ENCODE data around the gene AOC3. TPM values are rescaled to one million over a fixed set of nuclear protein-coding genes. Genes with fewer than 3 reads are reported as not detected.

Gene AOC3
- total and polyA plus RNA-seq, 4 donors, result 2.0 to 18.2 (median 4.7) TPM

DNA sequence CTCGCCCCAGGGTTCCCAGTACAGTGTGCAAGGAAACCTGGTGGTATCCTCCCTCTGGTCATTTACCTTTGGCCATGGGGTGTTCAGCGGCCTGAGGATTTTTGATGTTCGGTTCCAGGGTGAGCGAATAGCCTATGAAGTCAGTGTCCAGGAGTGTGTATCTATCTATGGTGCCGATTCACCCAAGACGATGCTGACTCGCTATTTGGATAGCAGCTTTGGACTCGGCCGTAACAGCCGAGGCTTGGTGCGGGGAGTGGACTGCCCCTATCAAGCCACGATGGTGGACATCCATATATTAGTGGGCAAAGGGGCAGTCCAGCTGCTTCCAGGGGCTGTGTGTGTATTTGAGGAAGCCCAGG is 5.5 kb upstream of the AOC3 start:
- H3K4me1 ChIP-seq (ENCODE audit: control insufficient read depth in 4 of 4, insufficient read depth in 4 of 4, low read length in 3 of 4), result peaks cover 0 to 21% (median 16%) of the 10 kb centered on the region in 4 donors

DNA sequence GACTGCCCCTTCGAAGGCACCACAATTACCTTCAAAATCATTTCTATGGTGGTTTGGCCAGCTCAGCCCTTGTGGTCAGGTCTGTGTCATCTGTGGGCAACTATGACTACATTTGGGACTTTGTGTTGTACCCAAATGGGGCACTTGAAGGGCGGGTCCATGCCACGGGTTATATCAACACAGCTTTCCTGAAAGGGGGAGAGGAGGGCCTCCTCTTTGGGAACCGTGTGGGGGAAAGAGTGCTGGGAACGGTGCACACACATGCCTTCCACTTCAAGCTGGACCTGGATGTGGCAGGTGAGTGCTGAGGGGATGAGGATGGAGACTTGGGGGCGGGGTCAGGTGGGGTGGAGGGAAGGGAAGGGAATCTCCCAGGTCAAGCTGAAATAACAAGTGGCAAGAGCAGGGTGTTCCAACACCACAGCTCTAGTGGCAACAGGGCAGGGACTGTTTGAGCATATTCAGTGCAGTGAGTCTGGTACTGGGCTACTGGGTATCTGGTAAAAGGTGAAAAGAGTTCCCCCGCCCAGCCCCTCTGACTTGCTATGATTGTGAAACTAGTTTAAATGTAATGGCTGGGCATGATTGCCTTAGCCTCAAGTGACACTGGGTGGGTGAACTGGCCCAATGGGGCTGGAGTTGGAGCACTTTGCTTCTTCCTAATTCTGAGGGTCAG is 4.9 kb upstream of the AOC3 start:
- H3K27me3 ChIP-seq (ENCODE audit: control insufficient read depth in 4 of 4, insufficient read depth in 4 of 4, low read length in 3 of 4), result no peaks in the 10 kb centered on the region
- H3K9ac ChIP-seq (ENCODE audit: low read depth in 1 of 2, low read length in 2 of 2), result no peak overlapping the region
- no peak for DNase-seq (ENCODE audit: low spot score)
- H3K4me1 ChIP-seq (ENCODE audit: control insufficient read depth in 4 of 4, insufficient read depth in 4 of 4, low read length in 3 of 4), result peaks cover 0 to 21% (median 16%) of the 10 kb centered on the region in 4 donors
- 82% methylated on average over 7 of the region's 7 CpGs for WGBS
- H3K9me3 ChIP-seq (ENCODE audit: control insufficient read depth in 4 of 4, low read length in 3 of 4), result no peaks in the 10 kb centered on the region
- no peak overlapping the region for H3K27ac ChIP-seq (ENCODE audit: low read depth in 1 of 2, low read length in 2 of 2)
- peaks cover 10 to 40% (median 21%) of the 10 kb centered on the region in 4 donors for H3K36me3 ChIP-seq (ENCODE audit: control insufficient read depth in 4 of 4, insufficient read depth in 3 of 4, low read depth in 1 of 4, low read length in 3 of 4)
- no peak for TF ChIP-seq FOXA1 (IDR thresholded peaks at IDR 0.05)
- no peak for TF ChIP-seq EGR1 (IDR thresholded peaks at IDR 0.05; ENCODE audit: low read depth in 2 of 2)
- H3K4me3 ChIP-seq (ENCODE audit: low read depth in 1 of 3, low read length in 3 of 3), result no peak overlapping the region

More for the DNA sequence above, 5.5 kb upstream of the AOC3 start:
- H3K4me3 ChIP-seq (ENCODE audit: low read depth in 1 of 3, low read length in 3 of 3), result no peak overlapping the region
- no peak overlapping the region for H3K27ac ChIP-seq (ENCODE audit: low read depth in 1 of 2, low read length in 2 of 2)
- WGBS, result 93% methylated on average over 12 of the region's 12 CpGs
- TF ChIP-seq HNF4A (conservative IDR thresholded peaks at IDR 0.05) (no peak), RXRA (IDR thresholded peaks at IDR 0.05) (no peak), JUND (IDR thresholded peaks at IDR 0.05) (no peak), SP1 (IDR thresholded peaks at IDR 0.05) (no peak)
- TF ChIP-seq, protein P1, sequence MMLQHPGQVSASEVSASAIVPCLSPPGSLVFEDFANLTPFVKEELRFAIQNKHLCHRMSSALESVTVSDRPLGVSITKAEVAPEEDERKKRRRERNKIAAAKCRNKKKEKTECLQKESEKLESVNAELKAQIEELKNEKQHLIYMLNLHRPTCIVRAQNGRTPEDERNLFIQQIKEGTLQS (IDR thresholded peaks at IDR 0.05), result no peak
- no peak overlapping the region for H3K9ac ChIP-seq (ENCODE audit: low read depth in 1 of 2, low read length in 2 of 2)
- H3K36me3 ChIP-seq (ENCODE audit: control insufficient read depth in 4 of 4, insufficient read depth in 3 of 4, low read depth in 1 of 4, low read length in 3 of 4), result peaks cover 10 to 43% (median 23%) of the 10 kb centered on the region in 4 donors
- H3K9me3 ChIP-seq (ENCODE audit: control insufficient read depth in 4 of 4, low read length in 3 of 4), result no peaks in the 10 kb centered on the region
- DNase-seq (ENCODE audit: low spot score), result no peak
- H3K27me3 ChIP-seq (ENCODE audit: control insufficient read depth in 4 of 4, insufficient read depth in 4 of 4, low read length in 3 of 4), result no peaks in the 10 kb centered on the region

DNA sequence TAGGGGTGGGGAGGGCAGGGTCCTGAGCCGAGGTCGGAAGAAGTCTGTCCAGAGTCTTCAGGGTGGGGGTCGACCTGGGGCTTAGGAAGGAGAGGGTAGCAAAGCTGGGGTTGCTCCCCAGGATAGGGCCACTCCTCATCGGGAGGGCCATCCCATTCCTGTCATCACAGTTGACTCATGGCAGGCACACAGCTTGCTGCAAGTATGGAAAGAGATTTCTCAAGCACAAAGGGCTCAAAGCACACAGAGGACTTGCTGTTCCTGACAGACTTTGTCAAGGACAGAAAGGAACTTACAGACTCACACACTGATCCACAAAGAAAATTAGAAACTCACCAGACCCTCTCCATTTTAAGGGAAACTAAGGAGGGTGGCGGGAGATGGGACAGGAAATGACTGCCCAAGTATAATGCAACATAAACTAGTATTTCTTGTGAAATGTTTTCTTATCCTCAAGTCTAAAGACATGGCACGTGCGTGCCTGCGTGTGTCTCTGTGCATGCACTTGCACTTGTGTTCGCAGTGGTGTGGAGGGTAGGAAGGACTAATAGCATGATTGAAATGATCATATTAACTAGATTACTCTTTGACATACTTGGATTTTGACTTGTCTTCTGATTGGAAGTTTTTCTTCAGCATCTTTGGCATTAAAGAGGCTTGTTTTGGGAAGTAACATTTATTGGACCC is 4.3 kb upstream of the AOC3 start:
- TF ChIP-seq GABPA (IDR thresholded peaks at IDR 0.05 in 1 of 2, conservative IDR thresholded peaks at IDR 0.05 in 1 of 2), result no peak
- no peak for TF ChIP-seq RXRA (IDR thresholded peaks at IDR 0.05)
- TF ChIP-seq HNF4A (conservative IDR thresholded peaks at IDR 0.05), result no peak
- no peak for TF ChIP-seq EGR1 (IDR thresholded peaks at IDR 0.05; ENCODE audit: low read depth in 2 of 2)
- no peak for TF ChIP-seq NR2F2 (IDR thresholded peaks at IDR 0.05)
- TF ChIP-seq, protein P2, sequence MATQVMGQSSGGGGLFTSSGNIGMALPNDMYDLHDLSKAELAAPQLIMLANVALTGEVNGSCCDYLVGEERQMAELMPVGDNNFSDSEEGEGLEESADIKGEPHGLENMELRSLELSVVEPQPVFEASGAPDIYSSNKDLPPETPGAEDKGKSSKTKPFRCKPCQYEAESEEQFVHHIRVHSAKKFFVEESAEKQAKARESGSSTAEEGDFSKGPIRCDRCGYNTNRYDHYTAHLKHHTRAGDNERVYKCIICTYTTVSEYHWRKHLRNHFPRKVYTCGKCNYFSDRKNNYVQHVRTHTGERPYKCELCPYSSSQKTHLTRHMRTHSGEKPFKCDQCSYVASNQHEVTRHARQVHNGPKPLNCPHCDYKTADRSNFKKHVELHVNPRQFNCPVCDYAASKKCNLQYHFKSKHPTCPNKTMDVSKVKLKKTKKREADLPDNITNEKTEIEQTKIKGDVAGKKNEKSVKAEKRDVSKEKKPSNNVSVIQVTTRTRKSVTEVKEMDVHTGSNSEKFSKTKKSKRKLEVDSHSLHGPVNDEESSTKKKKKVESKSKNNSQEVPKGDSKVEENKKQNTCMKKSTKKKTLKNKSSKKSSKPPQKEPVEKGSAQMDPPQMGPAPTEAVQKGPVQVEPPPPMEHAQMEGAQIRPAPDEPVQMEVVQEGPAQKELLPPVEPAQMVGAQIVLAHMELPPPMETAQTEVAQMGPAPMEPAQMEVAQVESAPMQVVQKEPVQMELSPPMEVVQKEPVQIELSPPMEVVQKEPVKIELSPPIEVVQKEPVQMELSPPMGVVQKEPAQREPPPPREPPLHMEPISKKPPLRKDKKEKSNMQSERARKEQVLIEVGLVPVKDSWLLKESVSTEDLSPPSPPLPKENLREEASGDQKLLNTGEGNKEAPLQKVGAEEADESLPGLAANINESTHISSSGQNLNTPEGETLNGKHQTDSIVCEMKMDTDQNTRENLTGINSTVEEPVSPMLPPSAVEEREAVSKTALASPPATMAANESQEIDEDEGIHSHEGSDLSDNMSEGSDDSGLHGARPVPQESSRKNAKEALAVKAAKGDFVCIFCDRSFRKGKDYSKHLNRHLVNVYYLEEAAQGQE (IDR thresholded peaks at IDR 0.05), result no peak
- TF ChIP-seq RAD21 (IDR thresholded peaks at IDR 0.05), result no peak
- TF ChIP-seq, protein P1 (IDR thresholded peaks at IDR 0.05), result no peak
- TF ChIP-seq FOXA1 (IDR thresholded peaks at IDR 0.05), result no peak
- no peak for TF ChIP-seq JUND (IDR thresholded peaks at IDR 0.05)
- no peak for TF ChIP-seq YY1 (IDR thresholded peaks at IDR 0.05)
- TF ChIP-seq, protein P3, sequence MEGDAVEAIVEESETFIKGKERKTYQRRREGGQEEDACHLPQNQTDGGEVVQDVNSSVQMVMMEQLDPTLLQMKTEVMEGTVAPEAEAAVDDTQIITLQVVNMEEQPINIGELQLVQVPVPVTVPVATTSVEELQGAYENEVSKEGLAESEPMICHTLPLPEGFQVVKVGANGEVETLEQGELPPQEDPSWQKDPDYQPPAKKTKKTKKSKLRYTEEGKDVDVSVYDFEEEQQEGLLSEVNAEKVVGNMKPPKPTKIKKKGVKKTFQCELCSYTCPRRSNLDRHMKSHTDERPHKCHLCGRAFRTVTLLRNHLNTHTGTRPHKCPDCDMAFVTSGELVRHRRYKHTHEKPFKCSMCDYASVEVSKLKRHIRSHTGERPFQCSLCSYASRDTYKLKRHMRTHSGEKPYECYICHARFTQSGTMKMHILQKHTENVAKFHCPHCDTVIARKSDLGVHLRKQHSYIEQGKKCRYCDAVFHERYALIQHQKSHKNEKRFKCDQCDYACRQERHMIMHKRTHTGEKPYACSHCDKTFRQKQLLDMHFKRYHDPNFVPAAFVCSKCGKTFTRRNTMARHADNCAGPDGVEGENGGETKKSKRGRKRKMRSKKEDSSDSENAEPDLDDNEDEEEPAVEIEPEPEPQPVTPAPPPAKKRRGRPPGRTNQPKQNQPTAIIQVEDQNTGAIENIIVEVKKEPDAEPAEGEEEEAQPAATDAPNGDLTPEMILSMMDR (IDR thresholded peaks at IDR 0.05; ENCODE audit: low read depth, low read length, missing input control), result no peak
- no peak for TF ChIP-seq FOXA2 (IDR thresholded peaks at IDR 0.05)
- TF ChIP-seq TAF1 (conservative IDR thresholded peaks at IDR 0.05), result no peak
- no peak for TF ChIP-seq SP1 (IDR thresholded peaks at IDR 0.05)
- TF ChIP-seq, protein P4, sequence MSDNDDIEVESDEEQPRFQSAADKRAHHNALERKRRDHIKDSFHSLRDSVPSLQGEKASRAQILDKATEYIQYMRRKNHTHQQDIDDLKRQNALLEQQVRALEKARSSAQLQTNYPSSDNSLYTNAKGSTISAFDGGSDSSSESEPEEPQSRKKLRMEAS (IDR thresholded peaks at IDR 0.05), result no peak
- TF ChIP-seq HNF4G (IDR thresholded peaks at IDR 0.05), result no peak
- H3K36me3 ChIP-seq (ENCODE audit: control insufficient read depth in 4 of 4, insufficient read depth in 3 of 4, low read depth in 1 of 4, low read length in 3 of 4), result peaks cover 10 to 33% (median 15%) of the 10 kb centered on the region in 4 donors
- H3K9ac ChIP-seq (ENCODE audit: low read depth in 1 of 2, low read length in 2 of 2), result no peak overlapping the region
- H3K27me3 ChIP-seq (ENCODE audit: control insufficient read depth in 4 of 4, insufficient read depth in 4 of 4, low read length in 3 of 4), result no peaks in the 10 kb centered on the region
- no peaks in the 10 kb centered on the region for H3K9me3 ChIP-seq (ENCODE audit: control insufficient read depth in 4 of 4, low read length in 3 of 4)
- peaks cover 0 to 21% (median 16%) of the 10 kb centered on the region in 4 donors for H3K4me1 ChIP-seq (ENCODE audit: control insufficient read depth in 4 of 4, insufficient read depth in 4 of 4, low read length in 3 of 4)
- H3K27ac ChIP-seq (ENCODE audit: low read depth in 1 of 2, low read length in 2 of 2), result no peak overlapping the region
- H3K4me3 ChIP-seq (ENCODE audit: low read depth in 1 of 3, low read length in 3 of 3), result no peak overlapping the region
- no peak for DNase-seq (ENCODE audit: low spot score)
- WGBS, result 79% methylated on average over 9 of the region's 9 CpGs

All from liver (tissue), 9 donors.